Stimulated activated memory B cell treated with anti-CD40 and anti-IgM and Interleukin-4, amounts not matched to agents 10 μg/mL and 1 μg/mL and 100 μg/mL, for 72 hours (primary cell): ENCODE measurements around the gene ARHGAP42.

Experiments
- ATAC-seq: fragments of 150-1000 bp; cut with Tn5 transposase; 2 replicates; pipeline ENCODE4 v1.10.0; 2021
- H3K27ac Mint-ChIP-seq: one replicate; pipeline ENCODE4 v1.8.0; 2022; ENCODE audit warnings: mild to moderate bottlenecking, mixed read lengths
- H3K27me3 Mint-ChIP-seq: one replicate; pipeline ENCODE4 v1.8.0; 2022; ENCODE audit warnings: mixed read lengths
- H3K36me3 Mint-ChIP-seq: one replicate; pipeline ENCODE4 v1.8.0; 2022; ENCODE audit warnings: mixed read lengths
- H3K4me1 Mint-ChIP-seq: one replicate; pipeline ENCODE4 v1.8.0; 2022; ENCODE audit warnings: mixed read lengths
- H3K4me3 Mint-ChIP-seq: one replicate; pipeline ENCODE4 v1.8.0; 2022; ENCODE audit warnings: mild to moderate bottlenecking, moderate library complexity, mixed read lengths
- H3K9me3 Mint-ChIP-seq: one replicate; pipeline ENCODE4 v1.8.0; 2022; ENCODE audit warnings: mixed read lengths

ARHGAP42 gene

GRCh38 chr11:100691896-100692653 lies 5.0 kb downstream of the ARHGAP42 start:
- Mint-ChIP-seq H3K9me3 (no peaks in the 10 kb centered on the region), H3K36me3 (no peaks in the 10 kb centered on the region)
- no peak for ATAC-seq

GRCh38 chr11:100695911-100696310 lies 8.8 kb downstream of the ARHGAP42 start:
- no peak overlapping the region for H3K27ac Mint-ChIP-seq
- ATAC-seq: no peak
- peaks cover 6% of the 10 kb centered on the region for H3K4me1 Mint-ChIP-seq
- H3K4me3 Mint-ChIP-seq: no peak overlapping the region
- H3K27me3 Mint-ChIP-seq: no peaks in the 10 kb centered on the region
- no peaks in the 10 kb centered on the region for H3K9me3 Mint-ChIP-seq
- H3K36me3 Mint-ChIP-seq: peaks cover 4% of the 10 kb centered on the region

More at GRCh38 chr11:100691896-100692653, 5.0 kb downstream of the ARHGAP42 start:
- Mint-ChIP-seq H3K27me3 (no peaks in the 10 kb centered on the region), H3K4me1 (peaks cover 16% of the 10 kb centered on the region), H3K4me3 (no peak overlapping the region), H3K27ac (no peak overlapping the region)

- H3K9me3 Mint-ChIP-seq: no peaks in the 10 kb centered on the region
- no peak overlapping the region for H3K27ac Mint-ChIP-seq
- no peaks in the 10 kb centered on the region for H3K27me3 Mint-ChIP-seq
- H3K4me3 Mint-ChIP-seq: no peak overlapping the region
- peaks cover 10% of the 10 kb centered on the region for H3K36me3 Mint-ChIP-seq
- ATAC-seq: no peak
- peaks cover 22% of the 10 kb centered on the region for H3K4me1 Mint-ChIP-seq
These were observed 16.1 kb downstream of the ARHGAP42 start for GRCh38 chr11:100703139-100703538.

- Mint-ChIP-seq H3K27ac (no peak overlapping the region), H3K4me1 (peaks cover 22% of the 10 kb centered on the region), H3K4me3 (no peak overlapping the region), H3K27me3 (no peaks in the 10 kb centered on the region), H3K9me3 (no peaks in the 10 kb centered on the region), H3K36me3 (peaks cover 10% of the 10 kb centered on the region)
- ATAC-seq: no peak
These were observed 16.9 kb downstream of the ARHGAP42 start for GRCh38 chr11:100703801-100704575.

GRCh38 chr11:100705447-100705846 lies 18.4 kb downstream of the ARHGAP42 start:
- Mint-ChIP-seq H3K4me1 (peaks cover 22% of the 10 kb centered on the region), H3K4me3 (no peak overlapping the region), H3K9me3 (no peaks in the 10 kb centered on the region), H3K36me3 (peaks cover 10% of the 10 kb centered on the region), H3K27me3 (no peaks in the 10 kb centered on the region), H3K27ac (no peak overlapping the region)
- ATAC-seq: no peak

GRCh38 chr11:100706179-100706578 lies 19.1 kb downstream of the ARHGAP42 start:
- Mint-ChIP-seq H3K4me3 (no peak overlapping the region), H3K9me3 (no peaks in the 10 kb centered on the region), H3K36me3 (peaks cover 13% of the 10 kb centered on the region), H3K27me3 (no peaks in the 10 kb centered on the region), H3K4me1 (peaks cover 22% of the 10 kb centered on the region), H3K27ac (no peak overlapping the region)
- no peak for ATAC-seq

GRCh38 chr11:100709233-100709957 lies 22.3 kb downstream of the ARHGAP42 start:
- Mint-ChIP-seq H3K27me3 (no peaks in the 10 kb centered on the region), H3K36me3 (peaks cover 10% of the 10 kb centered on the region), H3K4me1 (peaks cover 29% of the 10 kb centered on the region), H3K27ac (no peak overlapping the region), H3K9me3 (no peaks in the 10 kb centered on the region), H3K4me3 (no peak overlapping the region)
- ATAC-seq: no peak

GRCh38 chr11:100711984-100712383 lies 24.9 kb downstream of the ARHGAP42 start:
- Mint-ChIP-seq H3K4me1 (peaks cover 15% of the 10 kb centered on the region), H3K4me3 (no peak overlapping the region)
- ATAC-seq: no peak

GRCh38 chr11:100712583-100712982 lies 25.5 kb downstream of the ARHGAP42 start:
- no peak overlapping the region for H3K27ac Mint-ChIP-seq
- peaks cover 14% of the 10 kb centered on the region for H3K4me1 Mint-ChIP-seq
- H3K4me3 Mint-ChIP-seq: no peak overlapping the region
- peaks cover 10% of the 10 kb centered on the region for H3K36me3 Mint-ChIP-seq
- no peaks in the 10 kb centered on the region for H3K27me3 Mint-ChIP-seq
- no peak for ATAC-seq
- H3K9me3 Mint-ChIP-seq: no peaks in the 10 kb centered on the region

More at GRCh38 chr11:100711984-100712383, 24.9 kb downstream of the ARHGAP42 start:
- H3K27ac Mint-ChIP-seq: no peak overlapping the region
- H3K9me3 Mint-ChIP-seq: no peaks in the 10 kb centered on the region
- H3K36me3 Mint-ChIP-seq: peaks cover 10% of the 10 kb centered on the region
- H3K27me3 Mint-ChIP-seq: no peaks in the 10 kb centered on the region

GRCh38 chr11:100715165-100715761 lies 28.2 kb downstream of the ARHGAP42 start:
- no peaks in the 10 kb centered on the region for H3K9me3 Mint-ChIP-seq
- H3K4me1 Mint-ChIP-seq: peaks cover 24% of the 10 kb centered on the region
- ATAC-seq: no peak
- peaks cover 10% of the 10 kb centered on the region for H3K36me3 Mint-ChIP-seq
- H3K27ac Mint-ChIP-seq: no peak overlapping the region
- H3K27me3 Mint-ChIP-seq: no peaks in the 10 kb centered on the region
- H3K4me3 Mint-ChIP-seq: no peak overlapping the region

GRCh38 chr11:100716838-100717237 lies 29.8 kb downstream of the ARHGAP42 start:
- Mint-ChIP-seq H3K36me3 (no peaks in the 10 kb centered on the region), H3K4me1 (peaks cover 24% of the 10 kb centered on the region)

GRCh38 chr11:100719362-100719761 lies 32.3 kb downstream of the ARHGAP42 start:
- H3K9me3 Mint-ChIP-seq: no peaks in the 10 kb centered on the region
- H3K4me3 Mint-ChIP-seq: no peak overlapping the region
- no peaks in the 10 kb centered on the region for H3K36me3 Mint-ChIP-seq
- ATAC-seq: no peak
- H3K27ac Mint-ChIP-seq: peak overlapping the region; percentile 8
- no peaks in the 10 kb centered on the region for H3K27me3 Mint-ChIP-seq
- peaks cover 24% of the 10 kb centered on the region for H3K4me1 Mint-ChIP-seq

More at GRCh38 chr11:100716838-100717237, 29.8 kb downstream of the ARHGAP42 start:
- Mint-ChIP-seq H3K9me3 (no peaks in the 10 kb centered on the region), H3K27me3 (no peaks in the 10 kb centered on the region), H3K4me3 (no peak overlapping the region), H3K27ac (no peak overlapping the region)
- ATAC-seq: no peak

GRCh38 chr11:100719809-100720221 lies 32.7 kb downstream of the ARHGAP42 start:
- peak overlapping the region; percentile 8 for H3K27ac Mint-ChIP-seq
- H3K9me3 Mint-ChIP-seq: no peaks in the 10 kb centered on the region
- peaks cover 24% of the 10 kb centered on the region for H3K4me1 Mint-ChIP-seq
- H3K27me3 Mint-ChIP-seq: no peaks in the 10 kb centered on the region
- no peaks in the 10 kb centered on the region for H3K36me3 Mint-ChIP-seq
- H3K4me3 Mint-ChIP-seq: no peak overlapping the region
- no peak for ATAC-seq

GRCh38 chr11:100726680-100727079 lies 39.6 kb downstream of the ARHGAP42 start:
- Mint-ChIP-seq H3K9me3 (no peaks in the 10 kb centered on the region), H3K27me3 (no peaks in the 10 kb centered on the region), H3K27ac (no peak overlapping the region), H3K4me1 (peaks cover 7% of the 10 kb centered on the region), H3K36me3 (no peaks in the 10 kb centered on the region), H3K4me3 (no peak overlapping the region)
- ATAC-seq: no peak

- Mint-ChIP-seq H3K9me3 (no peaks in the 10 kb centered on the region), H3K27ac (no peak overlapping the region), H3K4me1 (peaks cover 7% of the 10 kb centered on the region), H3K36me3 (no peaks in the 10 kb centered on the region), H3K4me3 (no peak overlapping the region), H3K27me3 (no peaks in the 10 kb centered on the region)
- no peak for ATAC-seq
These were observed 40.3 kb downstream of the ARHGAP42 start for GRCh38 chr11:100727410-100727809.
